H1 (cell line): Measurements from ENCODE around the gene MYLK4. TPM values are rescaled to one million over a fixed set of nuclear protein-coding genes. Genes with fewer than 3 reads are reported as not detected.

Source experiments
- CTCF ChIA-PET: fragments of 300-600 bp; sonication (Branson Sonifier 250); formaldehyde crosslinking; loops from one replicate; lab custom pipeline; 2021; ENCODE audit not compliant: partially characterized antibody; lab: Charles Lee
- POLR2A ChIA-PET: fragments of 300-600 bp; sonication (Branson Sonifier 250); formaldehyde crosslinking; loops from one replicate; lab custom pipeline; 2021; ENCODE audit warnings: inconsistent platforms; ENCODE audit not compliant: partially characterized antibody; lab: Charles Lee
- DNase-seq, 2 experiments: peaks; one replicate each; pipeline versions ENCODE4 v3.0.0 to v3.0.0-alpha.2; 2010 to 2022; ENCODE audit warnings: low spot score in 2 of 2, low read depth in 1 of 2, mixed read lengths in 1 of 2
- FAIRE-seq: peaks from 2 replicates; lab custom pipeline; 2011; peaks lifted over from hg19 to GRCh38; lab: Jason Lieb, UNC
- H2AFZ ChIP-seq: 2 replicates; pipeline ENCODE4 v1.8.1; 2012; ENCODE audit warnings: low read length, inconsistent platforms
- H2AK5ac ChIP-seq: 2 replicates; pipeline ENCODE4 v1.6.1; 2013; ENCODE audit warnings: low read depth, low read length
- H2BK120ac ChIP-seq: replicated peaks from 2 replicates; pipeline ENCODE3; 2013; ENCODE audit warnings: low read depth, low read length, inconsistent platforms
- H2BK12ac ChIP-seq: 2 replicates; pipeline ENCODE4 v1.6.1; 2013; ENCODE audit warnings: low read depth, low read length
- H2BK15ac ChIP-seq: 2 replicates; pipeline ENCODE4 v1.6.1; 2013; ENCODE audit warnings: low read length
- H2BK20ac ChIP-seq: 2 replicates; pipeline ENCODE4 v1.6.1; 2013; ENCODE audit warnings: low read length
- H2BK5ac ChIP-seq: 2 replicates; pipeline ENCODE4 v1.6.1; 2013; ENCODE audit warnings: low read depth, low read length
- H3K14ac ChIP-seq: 2 replicates; pipeline ENCODE4 v1.6.1; 2013; ENCODE audit warnings: inconsistent platforms; ENCODE audit not compliant: insufficient read length
- H3K18ac ChIP-seq: 2 replicates; pipeline ENCODE4 v1.6.1; 2013; ENCODE audit warnings: low read length; ENCODE audit errors: extremely low read depth
- H3K23ac ChIP-seq: 2 replicates; pipeline ENCODE4 v1.6.1; 2013; ENCODE audit warnings: inconsistent platforms; ENCODE audit not compliant: insufficient read length
- H3K23me2 ChIP-seq: 2 replicates; pipeline ENCODE4 v1.6.1; 2013; ENCODE audit warnings: low read depth, low read length
- H3K27ac ChIP-seq: 2 replicates; pipeline ENCODE4 v1.6.1; 2011; ENCODE audit warnings: low read depth, low read length, inconsistent platforms
- H3K27me3 ChIP-seq, 4 experiments: replicated peaks in 1 of 4; 1 replicate in 1 of 4; 2 replicates in 3 of 4; pipeline versions ENCODE4 v1.6.1 to v1.8.1; 2011 to 2013; ENCODE audit warnings: low read length in 3 of 4, mild to moderate bottlenecking in 3 of 4, inconsistent platforms in 2 of 4, mixed read lengths in 2 of 4, moderate library complexity in 1 of 4; ENCODE audit not compliant: control insufficient read depth in 3 of 4, insufficient read depth in 3 of 4; ENCODE audit errors: extremely low read depth in 1 of 4
- H3K36me3 ChIP-seq, 4 experiments: 2 replicates each; pipeline versions ENCODE4 v1.6.1 to v1.8.1; 2011 to 2013; ENCODE audit warnings: mild to moderate bottlenecking in 4 of 4, low read length in 3 of 4, moderate library complexity in 2 of 4, control low read depth in 1 of 4, inconsistent platforms in 1 of 4; ENCODE audit not compliant: insufficient read depth in 4 of 4, control insufficient read depth in 2 of 4
- H3K4ac ChIP-seq: replicated peaks from 2 replicates; pipeline ENCODE3; 2013; ENCODE audit warnings: low read length, low read depth, mixed read lengths, inconsistent platforms; ENCODE audit not compliant: insufficient read length
- H3K4me1 ChIP-seq, 4 experiments: replicated peaks in 1 of 4; 1 replicate in 1 of 4; 2 replicates in 3 of 4; pipeline versions ENCODE4 v1.6.1 to v1.8.1; 2011 to 2013; ENCODE audit warnings: low read length in 3 of 4, inconsistent platforms in 2 of 4, mixed read lengths in 1 of 4; ENCODE audit not compliant: insufficient read depth in 4 of 4, control insufficient read depth in 3 of 4
- H3K4me2 ChIP-seq, 2 experiments: 2 replicates each; pipeline versions ENCODE4 v1.6.1 to v1.8.1; 2011 to 2013; ENCODE audit warnings: low read depth in 2 of 2, low read length in 2 of 2, control low read depth in 1 of 2, inconsistent platforms in 1 of 2, mild to moderate bottlenecking in 1 of 2; ENCODE audit not compliant: insufficient read depth in 1 of 2
- H3K4me3 ChIP-seq, 4 experiments: fragments of 200-600, 300-600 bp in 1 of 4; sonication (generic), shearing (Covaris generic), sonication (Bioruptor Twin) in 1 of 4; 2 replicates each; pipeline versions ENCODE4 v1.5.1 to v1.8.1; 2011 to 2016; ENCODE audit warnings: low read length in 4 of 4, low read depth in 3 of 4, control low read depth in 2 of 4, inconsistent platforms in 2 of 4, mild to moderate bottlenecking in 2 of 4, mixed read lengths in 1 of 4, moderate library complexity in 1 of 4; ENCODE audit not compliant: insufficient read depth in 2 of 4; ENCODE audit errors: extremely low read depth in 1 of 4
- H3K56ac ChIP-seq: replicated peaks from 2 replicates; pipeline ENCODE3; 2013; ENCODE audit warnings: low read depth, mild to moderate bottlenecking, mixed read lengths, low read length, inconsistent platforms; ENCODE audit not compliant: insufficient read length
- H3K79me1 ChIP-seq: 2 replicates; pipeline ENCODE4 v1.6.1; 2013; ENCODE audit warnings: low read depth, low read length, control low read depth
- H3K79me2 ChIP-seq, 2 experiments: 2 replicates each; pipeline versions ENCODE4 v1.6.1 to v1.8.1; 2012 to 2013; ENCODE audit warnings: low read length in 2 of 2, mild to moderate bottlenecking in 2 of 2, inconsistent platforms in 1 of 2; ENCODE audit not compliant: insufficient read depth in 2 of 2, control insufficient read depth in 1 of 2
- H3K9ac ChIP-seq, 4 experiments: replicated peaks in 1 of 4; 1 replicate in 1 of 4; 2 replicates in 3 of 4; pipeline versions ENCODE4 v1.6.1 to v1.8.1; 2011 to 2013; ENCODE audit warnings: low read depth in 3 of 4, low read length in 3 of 4, control low read depth in 2 of 4, mild to moderate bottlenecking in 2 of 4, moderate library complexity in 2 of 4, inconsistent platforms in 1 of 4; ENCODE audit errors: extremely low read depth in 1 of 4
- H3K9me3 ChIP-seq, 2 experiments: 2 replicates each; pipeline versions ENCODE4 v1.6.1 to v1.8.1; 2012 to 2013; ENCODE audit warnings: mild to moderate bottlenecking in 2 of 2, moderate library complexity in 2 of 2, control low read depth in 1 of 2, inconsistent platforms in 1 of 2, low read depth in 1 of 2, low read length in 1 of 2, mixed read lengths in 1 of 2; ENCODE audit not compliant: insufficient read depth in 2 of 2
- H4K20me1 ChIP-seq, 2 experiments: replicated peaks in 1 of 2; 2 replicates each; pipeline versions ENCODE3 to v1.8.1; 2011 to 2013; ENCODE audit warnings: inconsistent platforms in 2 of 2, low read length in 2 of 2, mild to moderate bottlenecking in 1 of 2; ENCODE audit not compliant: insufficient read depth in 2 of 2, control insufficient read depth in 1 of 2
- H4K5ac ChIP-seq: 2 replicates; pipeline ENCODE4 v1.6.1; 2013; ENCODE audit warnings: low read length, low read depth, mixed read lengths, inconsistent platforms; ENCODE audit not compliant: insufficient read length
- H4K8ac ChIP-seq: 2 replicates; pipeline ENCODE4 v1.8.0; 2013; ENCODE audit warnings: mild to moderate bottlenecking, moderate library complexity, low read length, inconsistent platforms; ENCODE audit not compliant: insufficient read depth; ENCODE audit errors: extremely low read depth
- H4K91ac ChIP-seq: replicated peaks from 2 replicates; pipeline ENCODE3; 2013; ENCODE audit warnings: low read length, mixed read lengths, inconsistent platforms; ENCODE audit not compliant: insufficient read length
- BCL11A ChIP-seq, 2 experiments: IDR thresholded peaks; one replicate each; pipeline ENCODE4 v1.6.1; 2011; ENCODE audit warnings: low read depth in 2 of 2, low read length in 2 of 2, mild to moderate bottlenecking in 2 of 2
- CBX8 ChIP-seq: fragments of 300-800, 300-1000 bp; sonication (generic); IDR thresholded peaks from 2 replicates; pipeline ENCODE4 v1.7.1; 2016; ENCODE audit warnings: low read depth, low read length, borderline replicate concordance
- CEBPB ChIP-seq: IDR thresholded peaks from 2 replicates; pipeline ENCODE4 v1.6.1; 2012; ENCODE audit warnings: low read depth, low read length
- EGR1 ChIP-seq: IDR thresholded peaks from 2 replicates; pipeline ENCODE4 v1.6.1; 2011; ENCODE audit warnings: low read depth, low read length, borderline replicate concordance
- MAFK ChIP-seq: IDR thresholded peaks from 2 replicates; pipeline ENCODE4 v1.6.1; 2012; ENCODE audit warnings: low read depth, mild to moderate bottlenecking, improper control_type of control experiment, low read length
- RAD21 ChIP-seq, 2 experiments: IDR thresholded peaks in 1 of 2; conservative IDR thresholded peaks in 1 of 2; 2 replicates each; pipeline ENCODE4 v1.6.1; 2011; ENCODE audit warnings: low read depth in 2 of 2, low read length in 2 of 2, improper control_type of control experiment in 1 of 2, inconsistent platforms in 1 of 2, mild to moderate bottlenecking in 1 of 2, moderate library complexity in 1 of 2
- SUZ12 ChIP-seq: fragments of 200-600 bp; sonication (generic); IDR thresholded peaks from 2 replicates; pipeline ENCODE4 v1.6.1; 2012; ENCODE audit warnings: mild to moderate bottlenecking, inconsistent platforms, low read length, moderate library complexity, mixed read lengths
- WGBS, 2 experiments: shearing (Covaris generic) in 1 of 2; methylation state at CpG; one replicate each; pipeline versions ENCODE4 v1.1.6 to v1.1.7; 2013 to 2015; ENCODE audit warnings: low lambda C conversion rate in 2 of 2, mixed read lengths in 2 of 2, inconsistent platforms in 1 of 2, low coverage in 1 of 2, missing lambda C conversion rate in 1 of 2; ENCODE audit not compliant: insufficient replicate concordance in 2 of 2, insufficient coverage in 1 of 2, insufficient read length in 1 of 2; ENCODE audit errors: extremely low coverage in 1 of 2, missing lambda C conversion rate in 1 of 2; 5-methylcytosine and 5-hydroxymethylcytosine counted together
- polyA plus RNA-seq, 7 experiments: library from polyadenylated mRNA; depleted of rRNA in 3 of 7; stranded (reverse) in 5 of 7; unstranded in 2 of 7; fragments of >200 nt in 5 of 7; fragments of 200-250 nt in 2 of 7; gene quantifications; 1 replicate in 5 of 7; 2 replicates in 1 of 7; 4 replicates in 1 of 7; pipeline versions ENCODE4 v1.2.1 to v1.2.3, GENCODE V29; 2011 to 2013; ENCODE audit warnings: missing spikeins in 2 of 7, mixed read lengths in 2 of 7
- total RNA-seq: library from RNA; stranded (reverse); fragmentation: NEBNext Ultra II Directional; extraction: Animal tissue kit (Norgen Biotek cat#: 25700); gene quantifications from 2 replicates; pipeline ENCODE4 v1.2.1, GENCODE V29; 2021

The MYLK4 gene
- total and polyA plus RNA-seq, 2 of the 8 experiments (the other 6 are each of a cell fraction or from before 2014, with no cell fraction given), result 0.11 to 0.17 TPM

DNA sequence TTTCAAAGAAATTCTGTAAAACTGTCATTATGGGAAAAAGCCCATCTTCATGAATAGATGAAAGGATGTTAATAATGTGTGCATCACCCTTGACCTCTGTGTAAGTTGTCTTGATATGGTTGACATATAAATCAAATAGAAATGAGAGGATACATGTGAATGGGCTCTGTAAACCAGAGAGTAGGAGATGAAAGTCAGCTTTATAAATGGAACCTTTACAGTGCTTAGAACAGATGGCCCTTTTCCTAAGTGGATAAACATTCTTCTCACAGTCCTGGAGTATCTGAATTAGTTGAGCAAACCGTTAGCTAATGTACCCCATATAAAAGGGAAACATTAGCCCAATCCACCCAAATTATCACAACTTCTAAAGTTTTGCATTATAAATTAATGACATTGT, 57.5 kb downstream of the MYLK4 start:
- Histone ChIP-seq H2BK12ac (no peak overlapping the region), H3K23me2 (peaks cover 3% of the 10 kb centered on the region; the same call in 1 of the 2 replicates), H2BK5ac (no peak overlapping the region), H3K9ac (no peak overlapping the region), H3K36me3 (no peaks in the 10 kb centered on the region), H4K91ac (no peak overlapping the region), H3K4ac (no peak overlapping the region), H3K4me3 (no peak overlapping the region), H4K8ac (no peak overlapping the region), H3K4me1 (no peaks in the 10 kb centered on the region; a peak in 1 of 7 replicates), H3K14ac (no peak overlapping the region), H4K5ac (no peak overlapping the region), H3K27me3 (no peaks in the 10 kb centered on the region; a peak in 1 of 7 replicates), H2BK15ac (no peak overlapping the region), H3K18ac (no peak overlapping the region), H3K9me3 (no peaks in the 10 kb centered on the region), H4K20me1 (no peaks in the 10 kb centered on the region), H2AK5ac (no peak overlapping the region), H3K56ac (no peak overlapping the region), H2BK20ac (no peak overlapping the region), H3K23ac (no peak overlapping the region), H2AFZ (no peak overlapping the region), H3K4me2 (no peak overlapping the region), H3K79me2 (no peaks in the 10 kb centered on the region), H3K27ac (no peak overlapping the region), H2BK120ac (no peak overlapping the region), H3K79me1 (no peaks in the 10 kb centered on the region)
- DNase-seq, result no peak
- ChIA-PET POLR2A (no interaction called here), CTCF (interaction anchor here (0.7 to 5.9 kb wide), 9 partner anchors 9 to 134 kb away, joined by 3 to 39 read pairs (median 4); no protein-coding TSS in a partner anchor)
- 83% methylated on average over 1 of the region's 1 CpG; no CpG with 5 or more reads in 1 of the 2 experiments for WGBS, 2 experiments
- no peak for FAIRE-seq
- TF ChIP-seq RAD21 (IDR thresholded peaks at IDR 0.05 in 1 of 2, conservative IDR thresholded peaks at IDR 0.05 in 1 of 2; ENCODE audit: low read depth in 2 of 2, low read length in 2 of 2), result no peak
- TF ChIP-seq CBX8, result no peak
- no peak for TF ChIP-seq MAFK
- no peak for TF ChIP-seq EGR1
- no peak for TF ChIP-seq SUZ12
- no peak for TF ChIP-seq BCL11A (IDR thresholded peaks at IDR 0.05; ENCODE audit: low read depth in 2 of 2, low read length in 2 of 2)
- TF ChIP-seq CEBPB, result no peak
